Keratinocyte (primary cell): ENCODE results near the gene HDAC9. TPM values are rescaled to one million over a fixed set of nuclear protein-coding genes. Genes with fewer than 3 reads are reported as not detected.

Experiments
- DNase-seq: peaks from one replicate; pipeline ENCODE4 v3.0.0-alpha.2; 2011; ENCODE audit warnings: low read depth, missing footprints, low spot score
- FAIRE-seq: peaks from 2 replicates; lab custom pipeline; 2011; peaks lifted over from hg19 to GRCh38; lab: Jason Lieb, UNC
- H2AFZ ChIP-seq: 2 replicates; pipeline ENCODE4 v1.6.0; 2012; ENCODE audit warnings: low read length, control low read depth, inconsistent platforms; ENCODE audit not compliant: control insufficient read depth
- H3K27ac ChIP-seq: 2 replicates; pipeline ENCODE4 v1.5.1; 2011; ENCODE audit warnings: low read length; ENCODE audit not compliant: control insufficient read depth, insufficient read depth
- H3K27me3 ChIP-seq: 3 replicates; pipeline ENCODE4 v1.6.0; 2011; ENCODE audit warnings: low read length; ENCODE audit not compliant: control insufficient read depth, insufficient read depth; ENCODE audit errors: extremely low read depth
- H3K36me3 ChIP-seq, 2 experiments: 2 replicates in 1 of 2; 3 replicates in 1 of 2; pipeline ENCODE4 v1.5.1; 2011; ENCODE audit warnings: low read length in 2 of 2, mild to moderate bottlenecking in 1 of 2; ENCODE audit not compliant: control insufficient read depth in 2 of 2, insufficient read depth in 2 of 2; ENCODE audit errors: extremely low read depth in 1 of 2
- H3K4me1 ChIP-seq: 3 replicates; pipeline ENCODE4 v1.5.1; 2011; ENCODE audit warnings: low read length; ENCODE audit not compliant: control insufficient read depth, insufficient read depth; ENCODE audit errors: extremely low read depth
- H3K4me2 ChIP-seq: 3 replicates; pipeline ENCODE4 v1.6.0; 2011; ENCODE audit warnings: low read depth, low read length; ENCODE audit not compliant: control insufficient read depth, insufficient read depth; ENCODE audit errors: extremely low read depth
- H3K4me3 ChIP-seq, 3 experiments: fragments of 200-600 bp in 1 of 3; sonication (generic) in 1 of 3; 2 replicates in 2 of 3; 3 replicates in 1 of 3; pipeline ENCODE4 v1.5.1; 2011 to 2016; ENCODE audit warnings: low read length in 3 of 3, mild to moderate bottlenecking in 3 of 3, control low read depth in 2 of 3, inconsistent platforms in 1 of 3, low read depth in 1 of 3, mixed read lengths in 1 of 3, mixed run types in 1 of 3, moderate library complexity in 1 of 3; ENCODE audit not compliant: control insufficient read depth in 2 of 3, insufficient read depth in 2 of 3; ENCODE audit errors: extremely low read depth in 1 of 3
- H3K79me2 ChIP-seq: 2 replicates; pipeline ENCODE4 v1.6.0; 2012; ENCODE audit warnings: low read length; ENCODE audit not compliant: control insufficient read depth, insufficient read depth
- H3K9ac ChIP-seq: 3 replicates; pipeline ENCODE4 v1.6.0; 2011; ENCODE audit warnings: low read length; ENCODE audit not compliant: control insufficient read depth, insufficient read depth; ENCODE audit errors: extremely low read depth
- H3K9me1 ChIP-seq: 3 replicates; pipeline ENCODE4 v1.6.0; 2011; ENCODE audit warnings: low read length; ENCODE audit not compliant: control insufficient read depth, insufficient read depth; ENCODE audit errors: extremely low read depth
- H3K9me3 ChIP-seq: 2 replicates; pipeline ENCODE4 v1.5.1; 2012; ENCODE audit warnings: low read depth, low read length; ENCODE audit not compliant: control insufficient read depth
- H4K20me1 ChIP-seq: 3 replicates; pipeline ENCODE4 v1.6.0; 2011; ENCODE audit warnings: low read length; ENCODE audit not compliant: control insufficient read depth, insufficient read depth; ENCODE audit errors: extremely low read depth
- EZH2 ChIP-seq: IDR thresholded peaks from one replicate; pipeline ENCODE4 v1.6.1; 2012; ENCODE audit warnings: inconsistent platforms, mild to moderate bottlenecking, low read length, moderate library complexity
- dilution Hi-C: fragments of 300-500 bp; cut with MboI; formaldehyde crosslinking; loops from one replicate; pipeline ENCODE4 v1.7.0; 2020; ENCODE audit warnings: low sequenced_read_pairs; ENCODE audit not compliant: extremely low pct_ligation_motif_present
- polyA plus RNA-seq, 5 experiments: library from polyadenylated mRNA; depleted of rRNA in 3 of 5; stranded (reverse) in 3 of 5; stranded (forward) in 1 of 5; unstranded in 1 of 5; fragments of >200 nt; gene quantifications; 1 replicate in 1 of 5; 2 replicates in 3 of 5; 3 replicates in 1 of 5; pipeline versions ENCODE4 v1.2.1 to v1.2.3, GENCODE V29; 2011 to 2012; ENCODE audit warnings: missing spikeins in 2 of 5, low read depth in 1 of 5, low replicate concordance in 1 of 5
- TF ChIP-seq, protein P1 (sequence below), 3 experiments: IDR thresholded peaks in 1 of 3; conservative IDR thresholded peaks in 1 of 3; optimal IDR thresholded peaks in 1 of 3; 2 replicates in 2 of 3; 3 replicates in 1 of 3; pipeline versions ENCODE3 to v1.5.1; 2011; ENCODE audit warnings: low read length in 3 of 3, mild to moderate bottlenecking in 3 of 3, moderate library complexity in 2 of 3, control low read depth in 1 of 3, inconsistent platforms in 1 of 3; ENCODE audit not compliant: insufficient read depth in 2 of 3; ENCODE audit errors: extremely low read depth in 1 of 3

The HDAC9 gene
- polyA plus RNA-seq, 1 donor (not counting 4 experiments of a cell fraction or from before 2014, with no cell fraction given): 24.6 TPM

DNA sequence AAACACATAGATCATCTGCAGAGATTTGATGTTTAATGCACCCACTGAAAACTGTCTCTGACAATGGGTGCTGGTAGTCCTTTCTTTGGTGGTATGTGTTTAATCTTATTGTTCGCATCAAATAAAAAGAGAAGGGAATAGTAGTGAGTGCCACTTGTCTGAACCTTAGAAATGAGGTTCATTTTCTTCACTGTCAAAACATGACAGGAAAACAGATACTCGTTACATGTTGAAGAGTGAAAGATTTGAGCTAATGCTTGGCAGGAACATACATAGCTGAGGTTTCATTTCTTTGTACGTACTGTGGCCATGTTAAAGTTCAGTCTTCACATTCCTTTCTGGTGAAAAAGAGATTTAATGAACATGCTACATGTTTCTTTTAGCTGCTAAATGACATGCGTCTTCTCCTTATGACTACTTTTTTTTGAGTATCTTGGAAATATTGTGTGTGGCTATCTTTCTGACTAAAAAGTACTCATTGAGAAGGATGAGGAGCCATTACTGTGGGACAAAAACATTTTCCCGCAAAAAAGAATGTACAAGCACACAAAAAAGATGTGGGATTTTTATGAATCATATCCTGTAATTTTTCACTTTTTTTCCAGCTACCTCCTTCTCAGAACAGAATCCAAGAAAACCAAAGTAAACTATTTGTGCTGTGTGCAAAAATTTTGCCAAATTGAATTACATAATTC, 513.8 kb downstream of the HDAC9 start:
- Histone ChIP-seq H2AFZ (peak overlapping the region; percentile 10), H3K4me3 (no peak overlapping the region), H3K4me1 (peaks cover 11% of the 10 kb centered on the region), H4K20me1 (no peaks in the 10 kb centered on the region), H3K9me1 (no peaks in the 10 kb centered on the region), H3K27ac (no peak overlapping the region), H3K4me2 (no peak overlapping the region), H3K36me3 (no peaks in the 10 kb centered on the region), H3K9me3 (no peaks in the 10 kb centered on the region), H3K79me2 (no peaks in the 10 kb centered on the region), H3K27me3 (no peaks in the 10 kb centered on the region), H3K9ac (no peak overlapping the region)
- DNase-seq (no peak), FAIRE-seq (peak; percentile 20)
- TF ChIP-seq, protein P1, sequence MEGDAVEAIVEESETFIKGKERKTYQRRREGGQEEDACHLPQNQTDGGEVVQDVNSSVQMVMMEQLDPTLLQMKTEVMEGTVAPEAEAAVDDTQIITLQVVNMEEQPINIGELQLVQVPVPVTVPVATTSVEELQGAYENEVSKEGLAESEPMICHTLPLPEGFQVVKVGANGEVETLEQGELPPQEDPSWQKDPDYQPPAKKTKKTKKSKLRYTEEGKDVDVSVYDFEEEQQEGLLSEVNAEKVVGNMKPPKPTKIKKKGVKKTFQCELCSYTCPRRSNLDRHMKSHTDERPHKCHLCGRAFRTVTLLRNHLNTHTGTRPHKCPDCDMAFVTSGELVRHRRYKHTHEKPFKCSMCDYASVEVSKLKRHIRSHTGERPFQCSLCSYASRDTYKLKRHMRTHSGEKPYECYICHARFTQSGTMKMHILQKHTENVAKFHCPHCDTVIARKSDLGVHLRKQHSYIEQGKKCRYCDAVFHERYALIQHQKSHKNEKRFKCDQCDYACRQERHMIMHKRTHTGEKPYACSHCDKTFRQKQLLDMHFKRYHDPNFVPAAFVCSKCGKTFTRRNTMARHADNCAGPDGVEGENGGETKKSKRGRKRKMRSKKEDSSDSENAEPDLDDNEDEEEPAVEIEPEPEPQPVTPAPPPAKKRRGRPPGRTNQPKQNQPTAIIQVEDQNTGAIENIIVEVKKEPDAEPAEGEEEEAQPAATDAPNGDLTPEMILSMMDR (optimal IDR thresholded peaks at IDR 0.05 in 1 of 3, IDR thresholded peaks at IDR 0.05 in 1 of 3, conservative IDR thresholded peaks at IDR 0.05 in 1 of 3; ENCODE audit: extremely low read depth in 1 of 3, insufficient read depth in 2 of 3, low read length in 3 of 3): no peak
- dilution Hi-C loops: no loop called here

DNA sequence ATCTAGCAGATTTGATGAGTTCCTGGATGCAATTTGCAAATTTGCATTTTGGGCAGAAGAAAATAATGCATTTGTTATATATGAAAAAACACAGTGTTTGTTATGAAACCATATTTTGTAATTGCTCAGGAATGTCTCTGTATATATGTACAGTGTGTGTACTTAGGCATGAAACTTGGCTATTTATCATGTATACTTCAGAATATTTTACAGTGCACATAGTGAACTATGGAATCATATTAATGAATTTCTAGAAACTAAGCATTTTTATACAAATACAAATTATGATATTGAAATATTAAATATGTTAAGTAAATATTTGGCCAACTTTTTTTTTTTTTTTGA, 514.4 kb downstream of the HDAC9 start:
- FAIRE-seq (no peak), DNase-seq (no peak)
- no peaks in the 10 kb centered on the region for H3K36me3 ChIP-seq
- no peaks in the 10 kb centered on the region for H3K9me3 ChIP-seq
- no peaks in the 10 kb centered on the region for H3K79me2 ChIP-seq
- H3K4me2 ChIP-seq: no peak overlapping the region
- H3K27ac ChIP-seq: no peak overlapping the region
- no peaks in the 10 kb centered on the region for H4K20me1 ChIP-seq
- no peak overlapping the region for H3K4me3 ChIP-seq
- no peaks in the 10 kb centered on the region for H3K27me3 ChIP-seq
- H3K4me1 ChIP-seq: peaks cover 11% of the 10 kb centered on the region
- TF ChIP-seq EZH2: no peak
- TF ChIP-seq, protein P1 (optimal IDR thresholded peaks at IDR 0.05 in 1 of 3, IDR thresholded peaks at IDR 0.05 in 1 of 3, conservative IDR thresholded peaks at IDR 0.05 in 1 of 3; ENCODE audit: extremely low read depth in 1 of 3, insufficient read depth in 2 of 3, low read length in 3 of 3): no peak
- no peaks in the 10 kb centered on the region for H3K9me1 ChIP-seq
- dilution Hi-C loops: no loop called here
- H3K9ac ChIP-seq: no peak overlapping the region
- no peak overlapping the region for H2AFZ ChIP-seq
